Right lobe of liver (tissue), 6 donors: ENCODE measurements around the gene MPDZ. TPM values are rescaled to one million over a fixed set of nuclear protein-coding genes. Genes with fewer than 3 reads are reported as not detected.

ENCODE experiments used
- ATAC-seq, 4 donors: fragments of 200-7000 bp; cut with Tn5 transposase; one replicate each; pipeline ENCODE4 v1.9.1; 2020; ENCODE audit warnings: mild to moderate bottlenecking in 4 of 4, moderate library complexity in 4 of 4
- DNase-seq, 3 donors: peaks; one replicate each; pipeline ENCODE4 v3.0.0-alpha.2; 2020
- H3K27ac ChIP-seq, 3 donors: fragments of 200-600 bp; one replicate each; pipeline ENCODE4 v1.8.0; 2022
- H3K27me3 ChIP-seq, 2 donors: fragments of 200-600 bp; one replicate each; pipeline ENCODE4 v1.8.0; 2022
- H3K36me3 ChIP-seq, 4 donors: fragments of 200-600 bp; sonication (generic) in 1 of 4; one replicate each; pipeline versions ENCODE4 v1.5.1 to v1.8.0; 2017 to 2022; ENCODE audit warnings: control low read depth in 1 of 4
- H3K4me1 ChIP-seq, 4 donors: fragments of 200-600 bp; sonication (generic) in 1 of 4; one replicate each; pipeline versions ENCODE4 v1.5.1 to v1.8.0; 2017 to 2022; ENCODE audit warnings: control low read depth in 1 of 4
- H3K4me3 ChIP-seq, 3 donors: fragments of 200-600 bp; one replicate each; pipeline ENCODE4 v1.8.0; 2022
- H3K9me3 ChIP-seq, 4 donors: fragments of 200-600 bp; sonication (generic) in 1 of 4; one replicate each; pipeline versions ENCODE4 v1.5.1 to v1.8.0; 2017 to 2022; ENCODE audit warnings: control low read depth in 1 of 4
- POLR2A ChIP-seq: fragments of 450-650 bp; IDR thresholded peaks from one replicate; pipeline ENCODE4 v1.6.1; 2017; ENCODE audit warnings: antibody characterized with exemption, mild to moderate bottlenecking
- WGBS: methylation state at CpG from one replicate; pipeline ENCODE4 v1.1.6; 2018; ENCODE audit warnings: low coverage, low lambda C conversion rate; ENCODE audit not compliant: insufficient coverage; ENCODE audit errors: missing lambda C conversion rate; 5-methylcytosine and 5-hydroxymethylcytosine counted together
- intact Hi-C, 2 donors: fragments of 100-400 bp; cut with DNase I; formaldehyde crosslinking; loops; one replicate each; pipeline versions ENCODE4 v1.11.2 to v1.14.1; 2022
- total RNA-seq, 6 experiments: library from RNA; depleted of rRNA in 2 of 6; stranded (reverse); fragments of >200 nt in 2 of 6; fragmentation: NEBNext Ultra II Directional in 3 of 6; extraction: Animal tissue kit (Norgen Biotek cat#: 25700) in 3 of 6; gene quantifications; one replicate each; pipeline versions ENCODE4 v1.1.0 to v1.2.4, GENCODE V29; 2016 to 2023
- TF ChIP-seq, protein P1 (sequence below), 4 donors: fragments of 200-600 bp in 3 of 4; fragments of 450-650 bp in 1 of 4; IDR thresholded peaks; one replicate each; pipeline versions ENCODE4 v1.5.1 to v1.8.0; 2016 to 2022; ENCODE audit warnings: antibody characterized with exemption in 4 of 4, mild to moderate bottlenecking in 2 of 4
- donor health status: DM: no; HTN: yes; CAD: no.
- donor health status: DM: no; HTN: no; CAD: no.
- donor health status: DM: no; HTN: no; CAD: no.
- donor health status: DM: no; HTN: yes; CAD: no.
- donor health status: DM: no; HTN: yes; CAD: no.

MPDZ gene
- total RNA-seq, 6 experiments from 2014 or later, result 29.3 to 62.8 (median 49.3) TPM

DNA sequence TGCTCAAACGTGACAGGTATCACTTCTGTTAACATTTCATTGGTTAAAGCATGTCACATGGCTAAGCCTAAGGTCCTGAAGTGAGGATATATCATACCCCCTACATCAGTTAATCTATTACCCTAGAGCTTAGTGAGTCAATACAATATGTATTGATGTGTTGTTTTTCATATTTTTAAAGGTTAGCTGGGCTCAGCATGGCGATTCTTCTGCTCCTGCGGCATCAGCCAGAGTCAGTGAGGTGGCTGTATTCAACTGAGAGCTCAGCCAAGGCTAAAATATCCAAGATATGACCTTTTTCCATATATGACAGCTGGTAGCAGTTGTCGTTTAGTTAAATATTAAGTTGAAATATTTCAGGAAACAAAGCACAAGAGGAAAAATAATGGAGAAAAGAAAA lies 38.5 kb upstream of the MPDZ start:
- ATAC-seq, result no peak
- Histone ChIP-seq H3K4me1 (no peaks in the 10 kb centered on the region), H3K9me3 (no peaks in the 10 kb centered on the region), H3K36me3 (no peaks in the 10 kb centered on the region), H3K27ac (no peak overlapping the region), H3K27me3 (no peaks in the 10 kb centered on the region), H3K4me3 (no peak overlapping the region)
- WGBS, result 73% methylated on average over 4 of the region's 4 CpGs
- intact Hi-C loops, result no loop called here
- TF ChIP-seq, protein P1, sequence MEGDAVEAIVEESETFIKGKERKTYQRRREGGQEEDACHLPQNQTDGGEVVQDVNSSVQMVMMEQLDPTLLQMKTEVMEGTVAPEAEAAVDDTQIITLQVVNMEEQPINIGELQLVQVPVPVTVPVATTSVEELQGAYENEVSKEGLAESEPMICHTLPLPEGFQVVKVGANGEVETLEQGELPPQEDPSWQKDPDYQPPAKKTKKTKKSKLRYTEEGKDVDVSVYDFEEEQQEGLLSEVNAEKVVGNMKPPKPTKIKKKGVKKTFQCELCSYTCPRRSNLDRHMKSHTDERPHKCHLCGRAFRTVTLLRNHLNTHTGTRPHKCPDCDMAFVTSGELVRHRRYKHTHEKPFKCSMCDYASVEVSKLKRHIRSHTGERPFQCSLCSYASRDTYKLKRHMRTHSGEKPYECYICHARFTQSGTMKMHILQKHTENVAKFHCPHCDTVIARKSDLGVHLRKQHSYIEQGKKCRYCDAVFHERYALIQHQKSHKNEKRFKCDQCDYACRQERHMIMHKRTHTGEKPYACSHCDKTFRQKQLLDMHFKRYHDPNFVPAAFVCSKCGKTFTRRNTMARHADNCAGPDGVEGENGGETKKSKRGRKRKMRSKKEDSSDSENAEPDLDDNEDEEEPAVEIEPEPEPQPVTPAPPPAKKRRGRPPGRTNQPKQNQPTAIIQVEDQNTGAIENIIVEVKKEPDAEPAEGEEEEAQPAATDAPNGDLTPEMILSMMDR (IDR thresholded peaks at IDR 0.05), result no peak
- TF ChIP-seq POLR2A, result no peak
- DNase-seq, result no peak

DNA sequence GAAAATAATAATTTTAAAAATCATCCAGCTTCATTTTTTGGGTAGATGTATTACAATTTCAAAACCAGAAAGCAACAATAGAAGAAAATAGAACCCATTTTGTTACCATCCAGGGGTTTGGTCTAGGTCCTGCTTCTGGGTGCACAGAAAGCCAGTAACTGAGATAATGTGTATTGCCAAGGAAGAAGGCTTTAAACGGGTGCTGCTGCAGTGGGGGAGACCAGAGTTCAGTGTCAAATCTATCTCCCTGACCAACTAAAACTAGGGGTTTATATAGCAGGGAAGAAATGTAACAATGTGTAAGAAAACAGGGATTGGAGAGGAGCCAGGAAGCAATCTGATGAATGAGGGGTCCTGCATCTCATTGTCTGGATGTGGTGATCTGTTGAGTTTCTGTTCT lies 17.5 kb upstream of the MPDZ start:
- H3K4me1 ChIP-seq, result no peaks in the 10 kb centered on the region
- TF ChIP-seq, protein P1 (IDR thresholded peaks at IDR 0.05), result no peak
- TF ChIP-seq POLR2A, result no peak
- H3K4me3 ChIP-seq, result no peak overlapping the region
- 60% methylated on average over 1 of the region's 1 CpG for WGBS
- H3K27me3 ChIP-seq, result no peaks in the 10 kb centered on the region
- H3K27ac ChIP-seq, result no peak overlapping the region
- no peak for DNase-seq
- H3K36me3 ChIP-seq, result no peaks in the 10 kb centered on the region
- no peaks in the 10 kb centered on the region for H3K9me3 ChIP-seq
- intact Hi-C loops, result no loop called here
- no peak for ATAC-seq

DNA sequence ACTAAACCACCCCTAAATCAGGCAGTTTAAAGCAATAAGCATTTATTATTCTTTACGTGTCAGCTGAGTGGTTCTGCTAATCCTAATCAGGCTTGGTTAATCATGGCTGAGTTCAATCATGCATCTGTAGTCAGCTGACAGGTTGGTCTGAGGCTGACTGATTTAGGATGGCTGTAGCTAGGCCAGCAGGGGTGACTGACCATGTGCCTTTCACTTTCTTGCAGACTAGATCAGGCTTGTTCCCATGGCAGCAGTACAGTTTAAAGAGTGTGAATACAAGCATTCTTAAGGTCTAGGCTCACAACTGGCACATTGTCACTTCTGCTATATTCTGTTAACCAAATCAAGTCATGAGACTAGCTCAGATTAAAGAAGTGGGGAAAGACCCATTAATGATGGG lies 16.1 kb upstream of the MPDZ start:
- intact Hi-C loops, result no loop called here
- Histone ChIP-seq H3K4me1 (no peaks in the 10 kb centered on the region), H3K36me3 (no peaks in the 10 kb centered on the region), H3K9me3 (no peaks in the 10 kb centered on the region), H3K4me3 (no peak overlapping the region), H3K27me3 (no peaks in the 10 kb centered on the region), H3K27ac (no peak overlapping the region)
- TF ChIP-seq, protein P1 (IDR thresholded peaks at IDR 0.05), result no peak
- no peak for TF ChIP-seq POLR2A
- DNase-seq (no peak), ATAC-seq (no peak)
- WGBS, result 80% methylated on average over 1 of the region's 1 CpG

DNA sequence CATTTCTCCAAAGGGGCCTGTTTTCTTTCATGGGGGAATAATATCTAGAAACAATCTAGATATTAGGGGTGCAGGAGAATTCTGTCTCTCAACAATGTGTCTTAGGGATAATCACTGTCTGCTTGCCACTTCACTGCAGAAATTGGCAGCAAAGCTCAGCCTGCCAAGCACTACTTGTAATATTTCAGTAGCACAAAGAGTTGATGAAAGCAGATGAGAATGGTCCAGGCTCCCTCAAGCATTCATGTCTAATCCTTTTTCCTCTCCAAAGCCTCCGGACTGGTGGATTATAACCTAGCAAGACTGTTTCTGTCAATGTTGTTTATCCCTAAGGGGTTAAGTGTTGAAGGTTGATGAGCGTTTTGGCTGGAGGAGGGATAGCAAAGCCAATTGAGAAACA lies 13.3 kb upstream of the MPDZ start:
- 60% methylated on average over 2 of the region's 2 CpGs for WGBS
- TF ChIP-seq, protein P1 (IDR thresholded peaks at IDR 0.05), result no peak
- TF ChIP-seq POLR2A, result no peak

DNA sequence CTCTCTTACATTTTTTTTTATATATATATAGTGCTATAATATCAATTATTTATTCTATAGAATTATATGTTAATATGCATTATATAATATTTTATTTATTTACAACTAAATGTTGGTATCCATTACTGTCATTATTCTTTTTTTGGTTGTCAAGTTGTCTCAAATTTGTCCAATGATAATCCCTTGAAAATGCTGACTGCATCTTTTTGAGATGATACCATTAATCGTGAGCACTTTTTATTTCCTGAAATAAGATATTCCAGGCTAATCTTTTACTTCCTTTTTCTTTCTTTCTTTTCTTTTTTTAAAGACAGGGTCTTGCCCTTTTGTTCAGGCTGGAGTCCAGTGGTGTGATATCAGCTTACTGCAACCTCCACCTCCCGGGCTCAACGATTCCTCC lies 12.7 kb upstream of the MPDZ start:
- Histone ChIP-seq H3K4me1 (no peaks in the 10 kb centered on the region), H3K36me3 (no peaks in the 10 kb centered on the region), H3K4me3 (no peak overlapping the region), H3K27ac (no peak overlapping the region), H3K27me3 (no peaks in the 10 kb centered on the region), H3K9me3 (no peaks in the 10 kb centered on the region)
- DNase-seq, result no peak
- intact Hi-C loops, result no loop called here
- no peak for ATAC-seq
- WGBS, result 81% methylated on average over 3 of the region's 3 CpGs
- TF ChIP-seq, protein P1 (IDR thresholded peaks at IDR 0.05), result no peak
- TF ChIP-seq POLR2A, result no peak

More for the DNA sequence above, 13.3 kb upstream of the MPDZ start:
- no peak for DNase-seq
- Histone ChIP-seq H3K4me1 (no peaks in the 10 kb centered on the region), H3K27me3 (no peaks in the 10 kb centered on the region), H3K9me3 (no peaks in the 10 kb centered on the region), H3K27ac (no peak overlapping the region), H3K36me3 (no peaks in the 10 kb centered on the region), H3K4me3 (no peak overlapping the region)
- intact Hi-C loops, result no loop called here
- no peak for ATAC-seq
